ENCODE measurements around the gene FUS.

Gene FUS

DNA sequence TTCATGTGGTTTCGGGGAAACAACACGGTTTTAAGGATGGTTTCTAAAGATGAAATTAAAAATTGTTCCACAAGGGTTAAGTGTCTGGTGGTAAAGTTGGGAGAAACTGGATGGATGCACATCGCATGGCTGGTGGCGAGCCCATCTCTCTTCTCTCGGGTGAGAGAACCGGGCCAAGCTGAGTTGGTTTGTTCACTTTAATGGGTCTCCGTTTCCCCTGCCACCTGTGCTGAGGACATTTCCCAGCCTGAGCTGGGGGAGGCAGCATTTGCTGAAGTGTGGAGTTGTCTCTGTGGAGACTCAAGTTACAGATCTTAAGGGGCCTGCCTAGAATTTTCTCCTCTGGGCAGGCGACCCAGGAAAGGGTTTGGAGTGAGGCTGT is 7.9 kb downstream of the FUS start (continued):
- TF ChIP-seq GLI4 (tag by site-specific recombination; IDR thresholded peaks at IDR 0.05) (no peak), GLIS2 (tag by site-specific recombination; IDR thresholded peaks at IDR 0.05) (no peak), YY2 (tag by site-specific recombination; IDR thresholded peaks at IDR 0.05) (no peak)

DNA sequence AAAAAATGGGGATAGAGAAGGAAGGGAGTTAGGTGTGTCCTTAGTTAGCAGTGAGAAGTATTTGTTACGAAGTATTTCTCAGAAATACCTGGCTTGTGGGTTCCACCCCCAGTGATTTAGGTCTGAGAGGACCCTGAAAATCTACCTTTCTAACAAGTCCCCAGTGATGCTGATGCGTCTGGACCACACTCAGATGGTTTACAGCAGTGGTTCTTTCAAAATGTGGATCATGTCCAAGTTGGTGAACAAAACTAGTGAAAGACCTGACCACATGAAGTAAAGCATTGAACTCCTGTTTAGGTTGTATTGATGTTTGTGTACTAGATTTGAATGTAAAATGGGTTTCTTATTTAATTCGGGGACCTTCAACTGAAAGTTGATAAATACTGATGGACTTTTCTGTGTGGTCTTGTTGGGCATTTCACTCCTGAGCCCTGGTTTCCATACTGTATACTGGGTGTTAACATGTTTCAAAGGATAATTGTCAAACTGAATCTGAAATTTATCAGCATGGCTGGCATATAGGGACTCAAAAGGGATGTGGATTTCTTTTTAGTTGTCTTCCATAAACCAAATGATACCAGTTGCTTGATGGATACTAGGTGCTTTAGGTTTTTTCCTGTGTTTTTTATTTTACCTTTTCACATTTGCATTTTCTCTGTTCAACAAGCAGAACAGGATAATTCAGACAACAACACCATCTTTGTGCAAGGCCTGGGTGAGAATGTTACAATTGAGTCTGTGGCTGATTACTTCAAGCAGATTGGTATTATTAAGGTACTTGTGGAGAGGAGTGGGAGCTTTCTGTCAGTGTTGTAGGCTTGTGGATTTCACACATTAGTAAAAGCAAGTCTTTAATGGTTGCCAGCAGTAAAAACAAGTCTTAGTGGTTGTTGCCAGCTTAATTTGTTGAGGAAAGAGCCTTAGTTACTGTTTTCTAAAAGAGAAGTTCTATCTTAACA is 8.8 kb downstream of the FUS start:
- CTCF ChIA-PET: no interaction called here
- TF ChIP-seq ZNF311 (tag by site-specific recombination; IDR thresholded peaks at IDR 0.05; ENCODE audit: borderline replicate concordance): no peak
- no peak for TF ChIP-seq ZBTB20 (tag by site-specific recombination; IDR thresholded peaks at IDR 0.05)
- no peak for TF ChIP-seq ZNF560 (tag by site-specific recombination; IDR thresholded peaks at IDR 0.05; ENCODE audit: borderline replicate concordance)
- no peak for TF ChIP-seq ZBTB8A (tag by site-specific recombination; IDR thresholded peaks at IDR 0.05)
- no peak for TF ChIP-seq ZNF596 (tag by site-specific recombination; IDR thresholded peaks at IDR 0.05)
- TF ChIP-seq, protein P1, sequence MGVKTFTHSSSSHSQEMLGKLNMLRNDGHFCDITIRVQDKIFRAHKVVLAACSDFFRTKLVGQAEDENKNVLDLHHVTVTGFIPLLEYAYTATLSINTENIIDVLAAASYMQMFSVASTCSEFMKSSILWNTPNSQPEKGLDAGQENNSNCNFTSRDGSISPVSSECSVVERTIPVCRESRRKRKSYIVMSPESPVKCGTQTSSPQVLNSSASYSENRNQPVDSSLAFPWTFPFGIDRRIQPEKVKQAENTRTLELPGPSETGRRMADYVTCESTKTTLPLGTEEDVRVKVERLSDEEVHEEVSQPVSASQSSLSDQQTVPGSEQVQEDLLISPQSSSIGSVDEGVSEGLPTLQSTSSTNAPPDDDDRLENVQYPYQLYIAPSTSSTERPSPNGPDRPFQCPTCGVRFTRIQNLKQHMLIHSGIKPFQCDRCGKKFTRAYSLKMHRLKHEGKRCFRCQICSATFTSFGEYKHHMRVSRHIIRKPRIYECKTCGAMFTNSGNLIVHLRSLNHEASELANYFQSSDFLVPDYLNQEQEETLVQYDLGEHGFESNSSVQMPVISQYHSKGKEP (tag by site-specific recombination; IDR thresholded peaks at IDR 0.05): no peak
- no peak for TF ChIP-seq ZNF391 (tag by site-specific recombination; IDR thresholded peaks at IDR 0.05; ENCODE audit: borderline replicate concordance, low read depth)
- no peak for TF ChIP-seq RBAK (tag by site-specific recombination; IDR thresholded peaks at IDR 0.05)
- TF ChIP-seq OSR2 (tag by site-specific recombination; IDR thresholded peaks at IDR 0.05): no peak
- no peak for TF ChIP-seq ZNF292 (tag by site-specific recombination; IDR thresholded peaks at IDR 0.05; ENCODE audit: borderline replicate concordance, low read depth)
- no peak for TF ChIP-seq MEIS1 (CRISPR knock-in tag; IDR thresholded peaks at IDR 0.05; ENCODE audit: borderline replicate concordance)
- TF ChIP-seq GLIS1 (tag by site-specific recombination; IDR thresholded peaks at IDR 0.05): no peak
- TF ChIP-seq ZNF146 (tag by site-specific recombination; IDR thresholded peaks at IDR 0.05): no peak
- no peak for TF ChIP-seq YY1 (tag by site-specific recombination; IDR thresholded peaks at IDR 0.05)
- TF ChIP-seq ZNF529 (tag by site-specific recombination; IDR thresholded peaks at IDR 0.05; ENCODE audit: insufficient replicate concordance): no peak
- TF ChIP-seq, protein P2, sequence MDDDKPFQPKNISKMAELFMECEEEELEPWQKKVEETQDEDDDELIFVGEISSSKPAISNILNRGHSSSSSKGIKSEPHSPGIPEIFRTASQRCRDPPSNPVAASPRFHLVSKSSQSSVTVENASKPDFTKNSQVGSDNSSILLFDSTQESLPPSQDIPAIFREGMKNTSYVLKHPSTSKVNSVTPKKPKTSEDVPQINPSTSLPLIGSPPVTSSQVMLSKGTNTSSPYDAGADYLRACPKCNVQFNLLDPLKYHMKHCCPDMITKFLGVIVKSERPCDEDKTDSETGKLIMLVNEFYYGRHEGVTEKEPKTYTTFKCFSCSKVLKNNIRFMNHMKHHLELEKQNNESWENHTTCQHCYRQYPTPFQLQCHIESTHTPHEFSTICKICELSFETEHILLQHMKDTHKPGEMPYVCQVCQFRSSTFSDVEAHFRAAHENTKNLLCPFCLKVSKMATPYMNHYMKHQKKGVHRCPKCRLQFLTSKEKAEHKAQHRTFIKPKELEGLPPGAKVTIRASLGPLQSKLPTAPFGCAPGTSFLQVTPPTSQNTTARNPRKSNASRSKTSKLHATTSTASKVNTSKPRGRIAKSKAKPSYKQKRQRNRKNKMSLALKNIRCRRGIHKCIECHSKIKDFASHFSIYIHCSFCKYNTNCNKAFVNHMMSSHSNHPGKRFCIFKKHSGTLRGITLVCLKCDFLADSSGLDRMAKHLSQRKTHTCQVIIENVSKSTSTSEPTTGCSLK (tag by site-specific recombination; IDR thresholded peaks at IDR 0.05): no peak
- no peak for TF ChIP-seq ZNF138 (tag by site-specific recombination; IDR thresholded peaks at IDR 0.05; ENCODE audit: borderline replicate concordance)
- TF ChIP-seq WT1 (tag by site-specific recombination; IDR thresholded peaks at IDR 0.05): no peak
- TF ChIP-seq, protein P3, sequence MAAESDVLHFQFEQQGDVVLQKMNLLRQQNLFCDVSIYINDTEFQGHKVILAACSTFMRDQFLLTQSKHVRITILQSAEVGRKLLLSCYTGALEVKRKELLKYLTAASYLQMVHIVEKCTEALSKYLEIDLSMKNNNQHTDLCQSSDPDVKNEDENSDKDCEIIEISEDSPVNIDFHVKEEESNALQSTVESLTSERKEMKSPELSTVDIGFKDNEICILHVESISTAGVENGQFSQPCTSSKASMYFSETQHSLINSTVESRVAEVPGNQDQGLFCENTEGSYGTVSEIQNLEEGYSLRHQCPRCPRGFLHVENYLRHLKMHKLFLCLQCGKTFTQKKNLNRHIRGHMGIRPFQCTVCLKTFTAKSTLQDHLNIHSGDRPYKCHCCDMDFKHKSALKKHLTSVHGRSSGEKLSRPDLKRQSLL (tag by site-specific recombination; IDR thresholded peaks at IDR 0.05): no peak
- Histone ChIP-seq H3K9me3 (ENCODE audit: control insufficient read depth, insufficient read depth, low read depth, low read length) (no peaks in the 10 kb centered on the region), H3K4me1 (ENCODE audit: control insufficient read depth, insufficient read depth, low read length) (no peaks in the 10 kb centered on the region), H3K4me3 (ENCODE audit: low read depth, low read length) (no peak overlapping the region), H3K36me3 (ENCODE audit: control insufficient read depth in 2 of 2, insufficient read depth in 1 of 2, low read length in 2 of 2) (peaks cover 85 to 100% of the 10 kb centered on the region in 2 experiments), H3K27ac (ENCODE audit: extremely low read depth, low read depth, low read length) (no peak overlapping the region)
- POLR2A ChIA-PET: interaction anchor here (0.6 to 3.1 kb wide), 5 partner anchors 8 to 47 kb away, joined by 3 to 25 read pairs (median 4); partner anchors contain the start of genes FUS and PYCARD

All from HEK293 (cell line).